Activated naive CD8-positive, alpha-beta T cell treated with anti-CD3 and anti-CD28 coated beads, Interleukin-2, amount 50 U/mL, for 24 hours (primary cell): ENCODE data around the gene SOX12.

Experiments used
- ATAC-seq: fragments of 150-1000 bp; cut with Tn5 transposase; one replicate; pipeline ENCODE4 v1.10.0; 2021
- DNase-seq: peaks from one replicate; pipeline ENCODE4 v3.0.0; 2021
- H3K27ac Mint-ChIP-seq: one replicate; pipeline ENCODE4 v1.8.0; 2021; ENCODE audit warnings: mild to moderate bottlenecking, mixed read lengths
- H3K27me3 Mint-ChIP-seq: one replicate; pipeline ENCODE4 v1.8.0; 2021; ENCODE audit warnings: mixed read lengths
- H3K36me3 Mint-ChIP-seq: one replicate; pipeline ENCODE4 v1.8.0; 2021; ENCODE audit warnings: low read depth, mixed read lengths
- H3K4me1 Mint-ChIP-seq: one replicate; pipeline ENCODE4 v1.8.0; 2021; ENCODE audit warnings: mixed read lengths
- H3K4me3 Mint-ChIP-seq: one replicate; pipeline ENCODE4 v1.8.0; 2021; ENCODE audit warnings: mild to moderate bottlenecking, moderate library complexity, mixed read lengths
- H3K9me3 Mint-ChIP-seq: one replicate; pipeline ENCODE4 v1.8.0; 2021; ENCODE audit warnings: mixed read lengths

Gene SOX12

GRCh38 chr20:312866-313265 lies 12.5 kb upstream of the SOX12 start:
- no peak overlapping the region for H3K4me3 Mint-ChIP-seq
- peaks cover 16% of the 10 kb centered on the region for H3K4me1 Mint-ChIP-seq
- H3K27ac Mint-ChIP-seq, result no peak overlapping the region
- no peak for ATAC-seq
- no peaks in the 10 kb centered on the region for H3K27me3 Mint-ChIP-seq
- no peaks in the 10 kb centered on the region for H3K9me3 Mint-ChIP-seq
- no peak for DNase-seq
- H3K36me3 Mint-ChIP-seq, result no peaks in the 10 kb centered on the region

GRCh38 chr20:313402-313801 lies 11.9 kb upstream of the SOX12 start:
- H3K36me3 Mint-ChIP-seq, result peaks cover 1% of the 10 kb centered on the region
- H3K9me3 Mint-ChIP-seq, result no peaks in the 10 kb centered on the region
- no peak for ATAC-seq
- no peaks in the 10 kb centered on the region for H3K27me3 Mint-ChIP-seq
- peaks cover 16% of the 10 kb centered on the region for H3K4me1 Mint-ChIP-seq
- H3K27ac Mint-ChIP-seq, result no peak overlapping the region
- no peak overlapping the region for H3K4me3 Mint-ChIP-seq
- DNase-seq, result no peak

- Mint-ChIP-seq H3K27me3 (no peaks in the 10 kb centered on the region), H3K4me3 (no peak overlapping the region), H3K4me1 (peaks cover 16% of the 10 kb centered on the region), H3K9me3 (no peaks in the 10 kb centered on the region), H3K36me3 (peaks cover 2% of the 10 kb centered on the region), H3K27ac (no peak overlapping the region)
- ATAC-seq, result no peak
- no peak for DNase-seq
These were observed 11.4 kb upstream of the SOX12 start for GRCh38 chr20:313948-314347.

GRCh38 chr20:316316-317068 lies 8.9 kb upstream of the SOX12 start:
- Mint-ChIP-seq H3K4me3 (no peak overlapping the region), H3K9me3 (no peaks in the 10 kb centered on the region), H3K4me1 (peaks cover 3% of the 10 kb centered on the region), H3K36me3 (peaks cover 4% of the 10 kb centered on the region), H3K27me3 (no peaks in the 10 kb centered on the region), H3K27ac (no peak overlapping the region)
- DNase-seq (no peak), ATAC-seq (no peak)

GRCh38 chr20:324177-325044 lies 941 bp upstream of the SOX12 start:
- Mint-ChIP-seq H3K27me3 (no peaks in the 10 kb centered on the region), H3K4me1 (peaks cover 26% of the 10 kb centered on the region), H3K27ac (peak overlapping the region; percentile 85), H3K9me3 (no peaks in the 10 kb centered on the region), H3K36me3 (peaks cover 6% of the 10 kb centered on the region), H3K4me3 (peak overlapping the region; percentile 86)
- DNase-seq (peak; percentile 96), ATAC-seq (peak; percentile 65)

- ATAC-seq (no peak), DNase-seq (peak; percentile 65)
- Mint-ChIP-seq H3K27ac (peak overlapping the region; percentile 79), H3K4me3 (peak overlapping the region; percentile 78), H3K9me3 (no peaks in the 10 kb centered on the region), H3K27me3 (no peaks in the 10 kb centered on the region), H3K36me3 (peaks cover 4% of the 10 kb centered on the region), H3K4me1 (peaks cover 35% of the 10 kb centered on the region)
These were observed 715 bp downstream of the SOX12 start for GRCh38 chr20:325889-326644.

GRCh38 chr20:326645-327185 lies 1.4 kb downstream of the SOX12 start:
- H3K4me3 Mint-ChIP-seq, result peak overlapping the region; percentile 78
- H3K27me3 Mint-ChIP-seq, result no peaks in the 10 kb centered on the region
- H3K4me1 Mint-ChIP-seq, result peaks cover 35% of the 10 kb centered on the region
- DNase-seq (no peak), ATAC-seq (peak; percentile 5)
- no peak overlapping the region for H3K27ac Mint-ChIP-seq
- peaks cover 4% of the 10 kb centered on the region for H3K36me3 Mint-ChIP-seq
- H3K9me3 Mint-ChIP-seq, result no peaks in the 10 kb centered on the region

- H3K36me3 Mint-ChIP-seq, result peaks cover 4% of the 10 kb centered on the region
- peak overlapping the region; percentile 39 for H3K27ac Mint-ChIP-seq
- ATAC-seq (peak; percentile 7), DNase-seq (peak; percentile 85)
- H3K4me3 Mint-ChIP-seq, result peak overlapping the region; percentile 78
- H3K4me1 Mint-ChIP-seq, result peaks cover 35% of the 10 kb centered on the region
- H3K27me3 Mint-ChIP-seq, result no peaks in the 10 kb centered on the region
- H3K9me3 Mint-ChIP-seq, result no peaks in the 10 kb centered on the region
These were observed 2.1 kb downstream of the SOX12 start for GRCh38 chr20:327186-328026.

GRCh38 chr20:328027-328974 lies 2.9 kb downstream of the SOX12 start:
- H3K27ac Mint-ChIP-seq, result peak overlapping the region; percentile 44
- no peak for DNase-seq
- peak overlapping the region; percentile 78 for H3K4me3 Mint-ChIP-seq
- H3K36me3 Mint-ChIP-seq, result peaks cover 4% of the 10 kb centered on the region
- H3K9me3 Mint-ChIP-seq, result no peaks in the 10 kb centered on the region
- no peaks in the 10 kb centered on the region for H3K27me3 Mint-ChIP-seq
- no peak for ATAC-seq
- peaks cover 35% of the 10 kb centered on the region for H3K4me1 Mint-ChIP-seq

- H3K36me3 Mint-ChIP-seq, result peaks cover 4% of the 10 kb centered on the region
- DNase-seq, result no peak
- no peak overlapping the region for H3K4me3 Mint-ChIP-seq
- no peaks in the 10 kb centered on the region for H3K27me3 Mint-ChIP-seq
- H3K4me1 Mint-ChIP-seq, result peaks cover 28% of the 10 kb centered on the region
- no peaks in the 10 kb centered on the region for H3K9me3 Mint-ChIP-seq
- ATAC-seq, result no peak
- peak overlapping the region; percentile 44 for H3K27ac Mint-ChIP-seq
These were observed 3.8 kb downstream of the SOX12 start for GRCh38 chr20:328975-329695.

GRCh38 chr20:329851-330232 lies 4.5 kb downstream of the SOX12 start:
- H3K27ac Mint-ChIP-seq, result no peak overlapping the region
- H3K36me3 Mint-ChIP-seq, result peaks cover 4% of the 10 kb centered on the region
- H3K4me3 Mint-ChIP-seq, result no peak overlapping the region
- no peaks in the 10 kb centered on the region for H3K9me3 Mint-ChIP-seq
- H3K27me3 Mint-ChIP-seq, result no peaks in the 10 kb centered on the region
- ATAC-seq (no peak), DNase-seq (no peak)
- H3K4me1 Mint-ChIP-seq, result peaks cover 24% of the 10 kb centered on the region
